Stimulated activated effector memory CD8-positive, alpha-beta T cell treated with anti-CD3 and anti-CD28 coated beads, Interleukin-12 subunit alpha, Interleukin-12 subunit beta, amount 100 ng/mL, for 72 hours (primary cell): Measurements from ENCODE around the gene IGSF21.
"Not testable (repeated sequence)": the region's sequence is repeated elsewhere in the genome, so short reads cannot be mapped to it uniquely, and the experiment has no call there.

Experiments used
- ATAC-seq: fragments of 150-1000 bp; cut with Tn5 transposase; 2 replicates; pipeline ENCODE4 v1.10.0; 2021
- DNase-seq, 2 donors: peaks; one replicate each; pipeline ENCODE4 v3.0.0; 2021 to 2022; ENCODE audit warnings: low spot score in 2 of 2
- H3K27ac Mint-ChIP-seq: one replicate; pipeline ENCODE4 v1.8.0; 2022; ENCODE audit warnings: mild to moderate bottlenecking, mixed read lengths
- H3K36me3 Mint-ChIP-seq: one replicate; pipeline ENCODE4 v1.8.0; 2022; ENCODE audit warnings: mild to moderate bottlenecking, mixed read lengths
- H3K4me1 Mint-ChIP-seq: one replicate; pipeline ENCODE4 v1.8.0; 2022; ENCODE audit warnings: mixed read lengths
- H3K4me3 Mint-ChIP-seq: one replicate; pipeline ENCODE4 v1.8.0; 2022; ENCODE audit warnings: mild to moderate bottlenecking, mixed read lengths
- H3K9me3 Mint-ChIP-seq: one replicate; pipeline ENCODE4 v1.8.0; 2022; ENCODE audit warnings: mixed read lengths

IGSF21 gene

DNA sequence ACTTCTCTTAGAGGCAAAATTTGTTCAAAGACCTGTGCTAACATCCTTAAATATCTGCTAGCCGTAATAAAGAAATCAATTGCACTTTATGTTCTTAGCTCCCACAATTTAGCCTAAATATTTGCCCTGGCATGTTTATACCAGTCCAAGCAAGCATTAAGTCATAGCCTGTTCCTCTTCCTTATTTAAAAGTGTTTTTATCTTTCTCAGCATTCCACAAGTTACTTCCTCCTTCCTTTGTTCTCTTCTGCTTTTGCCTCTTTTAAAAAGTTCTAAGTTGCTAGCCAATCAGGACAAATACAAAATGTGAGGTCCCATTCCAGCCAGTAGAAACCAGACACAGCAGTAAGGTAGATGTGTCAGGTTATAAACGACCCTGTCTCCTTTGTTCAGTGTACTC is 58.0 kb downstream of the IGSF21 start:
- not testable (repeated sequence) for H3K4me1 Mint-ChIP-seq, H3K9me3 Mint-ChIP-seq, ATAC-seq, H3K36me3 Mint-ChIP-seq, DNase-seq, H3K4me3 Mint-ChIP-seq, H3K27ac Mint-ChIP-seq

GRCh38 chr1:18166341-18166740 is 58.7 kb downstream of the IGSF21 start:
- no peaks in the 10 kb centered on the region for H3K9me3 Mint-ChIP-seq
- ATAC-seq: no peak
- no peak for DNase-seq
- no peak overlapping the region for H3K4me3 Mint-ChIP-seq
- H3K36me3 Mint-ChIP-seq: no peaks in the 10 kb centered on the region
- H3K27ac Mint-ChIP-seq: no peak overlapping the region
- no peaks in the 10 kb centered on the region for H3K4me1 Mint-ChIP-seq

- Mint-ChIP-seq H3K27ac (no peak overlapping the region), H3K4me3 (no peak overlapping the region), H3K4me1 (no peaks in the 10 kb centered on the region), H3K36me3 (no peaks in the 10 kb centered on the region), H3K9me3 (no peaks in the 10 kb centered on the region)
- no peak for DNase-seq
- no peak for ATAC-seq
Observed at GRCh38 chr1:18166929-18167328, 59.3 kb downstream of the IGSF21 start.

DNA sequence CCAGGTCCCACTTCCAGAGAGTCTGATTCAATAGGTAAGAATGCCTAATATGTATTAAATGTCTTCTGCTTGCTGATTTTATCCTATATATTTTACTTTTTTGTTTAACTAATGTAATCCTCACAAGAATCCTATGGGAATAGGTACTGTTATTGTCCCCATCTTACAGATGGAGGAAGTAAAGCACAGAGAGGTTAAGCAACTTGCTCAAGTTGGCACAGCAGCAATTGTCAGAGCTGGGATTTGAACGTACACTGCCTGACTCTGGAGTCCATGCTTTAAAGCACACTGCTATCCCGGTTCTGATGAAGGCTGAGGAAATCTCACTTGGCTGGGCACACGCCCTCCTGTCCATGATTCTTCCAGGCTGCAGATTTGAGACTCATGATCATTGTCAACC is 62.8 kb downstream of the IGSF21 start:
- Mint-ChIP-seq H3K36me3 (no peaks in the 10 kb centered on the region), H3K4me3 (no peak overlapping the region), H3K27ac (no peak overlapping the region), H3K9me3 (no peaks in the 10 kb centered on the region), H3K4me1 (no peaks in the 10 kb centered on the region)
- ATAC-seq (no peak), DNase-seq (no peak)

DNA sequence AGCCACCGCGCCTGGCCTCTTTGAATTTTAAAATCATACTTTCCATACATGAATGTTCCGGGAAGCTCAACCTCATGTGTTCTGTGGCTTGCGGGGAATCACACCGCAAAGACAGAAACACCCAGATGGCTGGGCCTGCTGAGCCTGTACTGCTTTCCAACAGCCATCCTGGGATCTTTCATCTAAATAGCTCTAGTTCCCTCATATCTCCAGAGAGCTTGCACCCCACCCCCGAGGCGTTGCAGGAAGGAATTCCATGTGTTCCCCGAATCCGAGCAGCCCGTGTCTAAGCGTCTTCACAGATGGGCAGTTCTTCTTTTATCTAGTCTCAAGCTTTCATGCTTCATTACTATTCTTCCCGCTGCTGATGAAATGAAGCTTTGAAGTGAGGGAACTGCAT is 66.4 kb downstream of the IGSF21 start:
- ATAC-seq: no peak
- H3K9me3 Mint-ChIP-seq: no peaks in the 10 kb centered on the region
- no peak overlapping the region for H3K4me3 Mint-ChIP-seq
- no peak for DNase-seq
- H3K4me1 Mint-ChIP-seq: no peaks in the 10 kb centered on the region
- H3K36me3 Mint-ChIP-seq: no peaks in the 10 kb centered on the region
- no peak overlapping the region for H3K27ac Mint-ChIP-seq

GRCh38 chr1:18175051-18175450 is 67.5 kb downstream of the IGSF21 start:
- DNase-seq (no peak), ATAC-seq (no peak)
- Mint-ChIP-seq H3K4me3 (no peak overlapping the region), H3K9me3 (no peaks in the 10 kb centered on the region), H3K27ac (no peak overlapping the region), H3K4me1 (no peaks in the 10 kb centered on the region), H3K36me3 (no peaks in the 10 kb centered on the region)

DNA sequence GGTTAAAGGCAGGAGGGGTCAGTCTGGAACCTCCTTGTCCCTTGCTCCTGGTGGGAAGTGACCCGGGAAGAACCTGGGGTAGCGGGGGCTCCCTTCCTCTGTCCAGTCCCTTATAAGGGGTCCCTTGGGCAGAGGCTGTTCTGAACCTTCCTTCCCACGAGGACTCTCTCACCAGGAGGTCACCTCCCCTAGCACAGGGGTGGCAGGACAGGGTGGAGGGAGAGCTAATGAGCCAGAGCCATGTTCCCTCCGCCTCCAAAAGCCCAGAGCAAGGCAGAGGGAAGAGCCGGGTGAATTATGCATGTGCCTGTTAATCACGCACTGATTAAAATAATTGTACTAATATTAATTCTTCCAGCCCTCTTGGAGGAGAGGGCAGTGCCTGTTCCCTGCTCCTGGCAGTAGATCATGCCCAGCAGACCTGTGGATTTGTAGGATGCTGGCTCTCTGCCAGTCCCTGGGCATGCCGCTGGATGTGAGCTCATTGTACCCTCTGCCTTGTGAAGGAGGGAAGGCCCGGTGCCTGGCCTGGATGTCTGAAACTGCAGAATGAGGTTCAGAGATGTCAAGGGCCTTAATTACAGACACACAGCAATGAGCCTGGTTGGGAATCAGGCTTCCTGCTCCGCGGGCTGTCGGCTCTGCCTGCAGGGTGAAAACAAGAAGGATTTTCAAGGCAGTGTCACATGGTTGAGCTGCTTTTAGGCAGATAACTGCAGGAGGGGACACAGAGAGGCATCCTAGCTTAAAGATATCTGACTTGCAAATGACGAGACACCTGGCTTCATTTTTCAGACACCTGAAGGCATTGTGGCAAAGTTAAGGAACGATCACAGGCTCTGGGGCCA is 68.2 kb downstream of the IGSF21 start:
- ATAC-seq (no peak), DNase-seq (no peak)
- H3K4me1 Mint-ChIP-seq: no peaks in the 10 kb centered on the region
- H3K36me3 Mint-ChIP-seq: no peaks in the 10 kb centered on the region
- H3K9me3 Mint-ChIP-seq: no peaks in the 10 kb centered on the region
- no peak overlapping the region for H3K27ac Mint-ChIP-seq
- H3K4me3 Mint-ChIP-seq: no peak overlapping the region

DNA sequence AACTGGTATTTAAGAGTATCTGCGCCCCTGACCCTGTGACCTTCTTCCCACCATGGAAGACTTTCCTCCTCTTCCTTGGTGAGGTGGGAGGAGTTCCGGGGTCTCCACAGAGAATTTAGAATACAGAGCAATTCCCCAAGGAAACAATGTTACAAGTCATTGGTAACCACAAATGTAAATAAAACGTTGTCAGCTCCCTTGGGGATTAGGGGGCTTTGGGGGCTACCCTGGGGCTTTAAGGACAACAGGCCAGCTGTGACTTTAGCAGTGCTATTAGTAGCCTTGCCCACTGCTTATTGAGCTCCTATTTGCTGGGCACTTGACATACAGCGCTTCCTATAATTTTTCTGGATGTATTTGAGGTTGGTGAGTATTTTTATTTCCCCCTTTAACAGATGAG is 69.0 kb downstream of the IGSF21 start:
- no peak overlapping the region for H3K27ac Mint-ChIP-seq
- ATAC-seq: no peak
- no peak overlapping the region for H3K4me3 Mint-ChIP-seq
- H3K4me1 Mint-ChIP-seq: no peaks in the 10 kb centered on the region
- no peaks in the 10 kb centered on the region for H3K36me3 Mint-ChIP-seq
- DNase-seq: no peak
- H3K9me3 Mint-ChIP-seq: no peaks in the 10 kb centered on the region

DNA sequence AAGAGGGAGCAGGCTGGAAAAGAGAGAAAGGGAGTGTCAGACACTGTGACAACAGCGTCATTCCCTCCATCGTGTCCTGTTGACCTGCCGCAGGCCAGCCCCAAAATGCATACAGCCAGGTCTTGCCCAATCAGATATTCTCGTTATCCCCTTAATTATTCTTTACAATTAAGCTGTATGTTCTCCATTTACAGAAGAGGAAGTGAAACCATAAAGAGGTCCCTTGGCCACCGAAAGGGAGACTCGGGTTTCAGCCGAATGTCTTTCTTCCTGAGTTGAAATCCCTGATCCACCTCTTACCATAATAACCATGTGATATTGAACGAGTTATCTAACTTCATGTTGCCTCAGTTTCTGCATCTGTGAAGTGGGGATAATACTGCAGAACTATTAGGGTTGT is 70.5 kb downstream of the IGSF21 start:
- Mint-ChIP-seq H3K9me3 (no peaks in the 10 kb centered on the region), H3K27ac (no peak overlapping the region), H3K4me3 (no peak overlapping the region), H3K36me3 (no peaks in the 10 kb centered on the region), H3K4me1 (no peaks in the 10 kb centered on the region)
- ATAC-seq (no peak), DNase-seq (no peak)

DNA sequence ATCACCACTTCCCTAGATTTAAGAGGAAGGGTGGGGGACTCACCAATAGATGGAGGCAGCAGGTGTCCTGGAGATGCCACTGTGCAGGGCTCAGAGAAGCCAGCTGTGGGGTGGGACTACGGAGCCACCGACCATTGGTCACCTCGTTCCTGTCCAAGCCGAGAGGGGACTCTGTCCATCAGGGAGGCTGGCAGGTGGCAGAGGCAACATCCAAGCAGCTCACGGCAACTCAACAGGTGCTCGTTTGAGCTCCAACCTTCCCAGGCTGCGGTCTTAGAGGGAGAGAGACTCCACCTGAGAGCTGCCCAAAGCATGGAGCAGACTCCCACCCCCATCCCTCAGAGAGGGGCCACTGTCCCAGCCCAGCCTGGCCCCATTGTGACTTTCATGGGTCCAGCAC is 71.4 kb downstream of the IGSF21 start:
- Mint-ChIP-seq H3K27ac (no peak overlapping the region), H3K4me3 (no peak overlapping the region), H3K9me3 (no peaks in the 10 kb centered on the region), H3K36me3 (no peaks in the 10 kb centered on the region), H3K4me1 (no peaks in the 10 kb centered on the region)
- ATAC-seq (no peak), DNase-seq (no peak)

GRCh38 chr1:18182398-18183160 is 75.0 kb downstream of the IGSF21 start:
- Mint-ChIP-seq H3K4me1 (no peaks in the 10 kb centered on the region), H3K36me3 (no peaks in the 10 kb centered on the region), H3K9me3 (no peaks in the 10 kb centered on the region), H3K4me3 (no peak overlapping the region), H3K27ac (no peak overlapping the region)
- ATAC-seq (no peak), DNase-seq (no peak)

GRCh38 chr1:18183533-18183932 is 75.9 kb downstream of the IGSF21 start:
- Mint-ChIP-seq H3K36me3 (no peaks in the 10 kb centered on the region), H3K4me1 (no peaks in the 10 kb centered on the region), H3K27ac (no peak overlapping the region), H3K4me3 (no peak overlapping the region), H3K9me3 (no peaks in the 10 kb centered on the region)
- ATAC-seq (no peak), DNase-seq (no peak)

DNA sequence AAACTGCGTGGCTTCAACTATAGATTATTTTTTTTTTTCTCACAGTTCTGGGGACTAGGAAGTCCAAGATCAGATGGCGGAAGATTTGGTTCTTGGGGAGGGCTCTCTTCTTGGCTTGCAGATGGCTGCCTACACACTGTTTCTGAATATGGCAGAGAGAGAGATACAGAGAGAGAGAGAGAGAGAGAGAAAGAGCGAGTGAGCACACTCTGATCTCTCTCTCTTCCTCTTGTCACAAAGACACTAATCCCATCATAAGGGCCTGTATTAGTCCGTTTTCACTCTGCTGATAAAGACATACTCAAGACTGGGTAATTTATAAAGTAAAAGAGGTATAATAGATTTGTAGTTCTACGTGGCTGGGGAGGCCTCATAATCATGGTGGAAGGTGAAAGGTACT is 79.5 kb downstream of the IGSF21 start:
- Mint-ChIP-seq H3K9me3 (no peaks in the 10 kb centered on the region), H3K4me1 (no peaks in the 10 kb centered on the region), H3K27ac (no peak overlapping the region), H3K4me3 (no peak overlapping the region), H3K36me3 (no peaks in the 10 kb centered on the region)
- ATAC-seq (no peak), DNase-seq (no peak)

- Mint-ChIP-seq H3K4me3 (no peak overlapping the region), H3K4me1 (no peaks in the 10 kb centered on the region), H3K9me3 (no peaks in the 10 kb centered on the region), H3K27ac (no peak overlapping the region), H3K36me3 (no peaks in the 10 kb centered on the region)
- no peak for DNase-seq
- ATAC-seq: no peak
Observed at GRCh38 chr1:18188820-18189517, 81.4 kb downstream of the IGSF21 start.

GRCh38 chr1:18190598-18190997 is 83.0 kb downstream of the IGSF21 start:
- Mint-ChIP-seq H3K4me3 (no peak overlapping the region), H3K36me3 (no peaks in the 10 kb centered on the region), H3K9me3 (no peaks in the 10 kb centered on the region), H3K27ac (no peak overlapping the region), H3K4me1 (no peaks in the 10 kb centered on the region)
- no peak for DNase-seq
- no peak for ATAC-seq

DNA sequence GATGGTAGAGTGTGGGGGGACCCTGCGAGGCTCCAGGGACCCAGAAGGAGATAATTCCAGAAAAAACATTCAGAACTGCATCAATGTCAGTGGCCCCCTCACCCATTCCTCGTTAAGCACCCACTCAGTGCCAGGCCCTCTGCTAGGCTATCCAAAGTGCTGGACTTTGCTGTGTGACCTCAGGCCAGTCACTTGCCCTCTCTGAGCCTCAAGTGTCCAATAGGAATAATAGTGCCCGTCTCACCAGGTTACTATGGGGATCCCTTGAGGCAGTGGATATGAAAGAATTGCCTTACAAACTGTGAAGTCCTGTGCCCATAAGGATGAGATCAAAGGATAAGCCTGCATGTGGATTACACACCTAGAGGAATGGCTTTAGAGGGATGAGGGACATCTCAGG is 83.4 kb downstream of the IGSF21 start:
- no peak overlapping the region for H3K4me3 Mint-ChIP-seq
- DNase-seq: no peak
- H3K36me3 Mint-ChIP-seq: no peaks in the 10 kb centered on the region
- no peak overlapping the region for H3K27ac Mint-ChIP-seq
- ATAC-seq: no peak
- H3K4me1 Mint-ChIP-seq: no peaks in the 10 kb centered on the region
- H3K9me3 Mint-ChIP-seq: no peaks in the 10 kb centered on the region
